Measurements from ENCODE around the gene PDIA4.
"Not testable (repeated sequence)": the region's sequence is repeated elsewhere in the genome, so short reads cannot be mapped to it uniquely, and the experiment has no call there.

PDIA4 gene

DNA sequence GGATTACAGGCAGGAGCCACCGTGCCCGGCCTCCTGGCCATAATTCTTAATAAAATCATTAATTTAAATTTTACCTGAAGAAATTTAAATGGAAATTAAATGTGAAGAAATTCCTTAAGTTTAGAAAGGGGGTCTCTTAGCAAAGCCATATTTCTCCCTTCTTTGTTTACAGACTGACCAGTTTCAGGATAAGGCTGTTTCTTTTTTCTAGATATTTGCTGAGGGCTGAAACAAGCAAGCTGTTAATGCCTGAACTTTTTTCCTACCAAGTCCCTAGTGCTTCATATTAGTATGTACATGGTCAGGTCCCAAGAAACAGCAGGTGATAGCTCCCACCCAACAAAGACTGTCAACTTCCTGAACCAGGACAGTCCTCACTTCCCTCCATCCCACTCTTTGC lies 18.1 kb upstream of the PDIA4 start:
- Histone ChIP-seq H3K4me3 (ENCODE audit: low read depth, low read length, poor library complexity, severe bottlenecking) (no peak overlapping the region), H3K9me2 (ENCODE audit: low read depth, low read length) (no peaks in the 10 kb centered on the region), H3K9me3 (ENCODE audit: low read length) (no peaks in the 10 kb centered on the region; the same call in 1 of the 2 replicates), H3F3A (ENCODE audit: insufficient read depth, low read length) (no peaks in the 10 kb centered on the region), H3K79me2 (ENCODE audit: insufficient read depth, low read length) (no peaks in the 10 kb centered on the region), H3K27me3 (ENCODE audit: insufficient read depth, low read length) (peaks cover 6% of the 10 kb centered on the region; the same call in 1 of the 2 replicates), H3K36me3 (ENCODE audit: insufficient read depth, low read length) (no peaks in the 10 kb centered on the region), H4K20me1 (ENCODE audit: insufficient read depth, low read length) (no peaks in the 10 kb centered on the region), H3K27ac (ENCODE audit: low read depth, low read length, poor library complexity, severe bottlenecking) (no peak overlapping the region), H3K4me2 (ENCODE audit: low read length) (no peak overlapping the region), H3K4me1 (ENCODE audit: insufficient read depth, low read length, severe bottlenecking) (no peaks in the 10 kb centered on the region), H3K9ac (ENCODE audit: low read length) (no peak overlapping the region), H2AFZ (ENCODE audit: low read length) (no peak overlapping the region)
- TF ChIP-seq, protein P1, sequence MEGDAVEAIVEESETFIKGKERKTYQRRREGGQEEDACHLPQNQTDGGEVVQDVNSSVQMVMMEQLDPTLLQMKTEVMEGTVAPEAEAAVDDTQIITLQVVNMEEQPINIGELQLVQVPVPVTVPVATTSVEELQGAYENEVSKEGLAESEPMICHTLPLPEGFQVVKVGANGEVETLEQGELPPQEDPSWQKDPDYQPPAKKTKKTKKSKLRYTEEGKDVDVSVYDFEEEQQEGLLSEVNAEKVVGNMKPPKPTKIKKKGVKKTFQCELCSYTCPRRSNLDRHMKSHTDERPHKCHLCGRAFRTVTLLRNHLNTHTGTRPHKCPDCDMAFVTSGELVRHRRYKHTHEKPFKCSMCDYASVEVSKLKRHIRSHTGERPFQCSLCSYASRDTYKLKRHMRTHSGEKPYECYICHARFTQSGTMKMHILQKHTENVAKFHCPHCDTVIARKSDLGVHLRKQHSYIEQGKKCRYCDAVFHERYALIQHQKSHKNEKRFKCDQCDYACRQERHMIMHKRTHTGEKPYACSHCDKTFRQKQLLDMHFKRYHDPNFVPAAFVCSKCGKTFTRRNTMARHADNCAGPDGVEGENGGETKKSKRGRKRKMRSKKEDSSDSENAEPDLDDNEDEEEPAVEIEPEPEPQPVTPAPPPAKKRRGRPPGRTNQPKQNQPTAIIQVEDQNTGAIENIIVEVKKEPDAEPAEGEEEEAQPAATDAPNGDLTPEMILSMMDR (IDR thresholded peaks at IDR 0.05; ENCODE audit: low read length) = no peak
- no peak for TF ChIP-seq EZH2 (IDR thresholded peaks at IDR 0.05; ENCODE audit: borderline replicate concordance, low read length)

DNA sequence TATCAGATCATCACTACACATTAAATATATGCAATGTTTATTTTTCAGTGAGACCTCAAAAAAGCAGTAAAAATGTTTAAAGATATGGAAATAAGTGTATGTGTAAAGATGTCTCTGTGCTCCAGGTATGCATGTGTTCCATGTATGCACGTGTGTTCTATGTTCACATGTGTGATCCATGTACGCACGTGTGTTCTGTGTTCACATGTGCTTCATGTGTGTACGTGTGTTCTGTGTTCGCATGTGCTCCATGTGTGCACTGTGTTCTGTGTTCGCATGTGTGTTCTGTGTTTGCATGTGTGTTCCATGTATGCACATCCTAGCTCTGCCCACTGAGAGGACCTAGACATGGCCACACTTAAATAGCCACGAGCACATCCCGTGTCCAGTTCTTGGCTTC lies 15.6 kb upstream of the PDIA4 start:
- Histone ChIP-seq H3K36me3 (ENCODE audit: insufficient read depth, low read length) (no peaks in the 10 kb centered on the region), H2AFZ (ENCODE audit: low read length) (no peak overlapping the region)

DNA sequence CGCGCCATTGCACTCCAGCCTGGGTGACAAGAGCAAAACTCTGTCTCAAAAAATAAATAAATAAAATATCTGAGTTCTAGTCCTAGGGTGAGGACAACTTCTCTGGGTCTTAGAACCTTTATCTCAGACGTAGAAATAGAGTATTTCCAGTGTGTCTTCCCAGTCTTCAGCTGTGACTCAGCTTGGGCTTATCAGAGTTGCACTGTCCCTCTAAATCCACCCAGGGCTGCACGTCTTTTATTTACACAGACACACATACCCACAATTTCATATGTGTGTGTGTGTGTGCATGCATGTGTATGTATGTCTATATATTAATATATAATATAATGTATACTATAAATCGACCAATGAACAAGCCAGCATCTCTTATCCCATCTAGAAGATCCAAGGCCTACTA lies 13.0 kb upstream of the PDIA4 start:
- no peak overlapping the region for H3K4me3 ChIP-seq (ENCODE audit: low read depth, low read length, poor library complexity, severe bottlenecking)
- no peak overlapping the region for H3K9ac ChIP-seq (ENCODE audit: low read length)
- no peaks in the 10 kb centered on the region for H3K79me2 ChIP-seq (ENCODE audit: insufficient read depth, low read length)
- no peak overlapping the region for H2AFZ ChIP-seq (ENCODE audit: low read length)
- H3K27me3 ChIP-seq (ENCODE audit: insufficient read depth, low read length) = peaks cover 6% of the 10 kb centered on the region; the same call in 1 of the 2 replicates
- no peak overlapping the region for H3K4me2 ChIP-seq (ENCODE audit: low read length)
- H3K27ac ChIP-seq (ENCODE audit: low read depth, low read length, poor library complexity, severe bottlenecking) = no peak overlapping the region
- H3K4me1 ChIP-seq (ENCODE audit: insufficient read depth, low read length, severe bottlenecking) = no peaks in the 10 kb centered on the region
- H3K9me2 ChIP-seq (ENCODE audit: low read depth, low read length) = no peaks in the 10 kb centered on the region
- no peaks in the 10 kb centered on the region for H4K20me1 ChIP-seq (ENCODE audit: insufficient read depth, low read length)
- H3K36me3 ChIP-seq (ENCODE audit: insufficient read depth, low read length) = no peaks in the 10 kb centered on the region
- no peaks in the 10 kb centered on the region for H3F3A ChIP-seq (ENCODE audit: insufficient read depth, low read length)
- TF ChIP-seq, protein P1 (IDR thresholded peaks at IDR 0.05; ENCODE audit: low read length) = no peak
- no peak for TF ChIP-seq EZH2 (IDR thresholded peaks at IDR 0.05; ENCODE audit: borderline replicate concordance, low read length)
- H3K9me3 ChIP-seq (ENCODE audit: low read length) = peaks cover 7% of the 10 kb centered on the region

More for the DNA sequence above, 15.6 kb upstream of the PDIA4 start:
- H3K27me3 ChIP-seq (ENCODE audit: insufficient read depth, low read length) = peaks cover 6% of the 10 kb centered on the region; the same call in 1 of the 2 replicates
- no peak overlapping the region for H3K9ac ChIP-seq (ENCODE audit: low read length)
- H3K4me1 ChIP-seq (ENCODE audit: insufficient read depth, low read length, severe bottlenecking) = no peaks in the 10 kb centered on the region
- H4K20me1 ChIP-seq (ENCODE audit: insufficient read depth, low read length) = no peaks in the 10 kb centered on the region
- H3K4me2 ChIP-seq (ENCODE audit: low read length) = no peak overlapping the region
- no peaks in the 10 kb centered on the region for H3K9me2 ChIP-seq (ENCODE audit: low read depth, low read length)
- H3K4me3 ChIP-seq (ENCODE audit: low read depth, low read length, poor library complexity, severe bottlenecking) = no peak overlapping the region
- TF ChIP-seq, protein P1 (IDR thresholded peaks at IDR 0.05; ENCODE audit: low read length) = no peak
- TF ChIP-seq EZH2 (IDR thresholded peaks at IDR 0.05; ENCODE audit: borderline replicate concordance, low read length) = no peak
- H3K27ac ChIP-seq (ENCODE audit: low read depth, low read length, poor library complexity, severe bottlenecking) = no peak overlapping the region
- H3K79me2 ChIP-seq (ENCODE audit: insufficient read depth, low read length) = no peaks in the 10 kb centered on the region
- no peaks in the 10 kb centered on the region; the same call in 1 of the 2 replicates for H3K9me3 ChIP-seq (ENCODE audit: low read length)
- H3F3A ChIP-seq (ENCODE audit: insufficient read depth, low read length) = no peaks in the 10 kb centered on the region

DNA sequence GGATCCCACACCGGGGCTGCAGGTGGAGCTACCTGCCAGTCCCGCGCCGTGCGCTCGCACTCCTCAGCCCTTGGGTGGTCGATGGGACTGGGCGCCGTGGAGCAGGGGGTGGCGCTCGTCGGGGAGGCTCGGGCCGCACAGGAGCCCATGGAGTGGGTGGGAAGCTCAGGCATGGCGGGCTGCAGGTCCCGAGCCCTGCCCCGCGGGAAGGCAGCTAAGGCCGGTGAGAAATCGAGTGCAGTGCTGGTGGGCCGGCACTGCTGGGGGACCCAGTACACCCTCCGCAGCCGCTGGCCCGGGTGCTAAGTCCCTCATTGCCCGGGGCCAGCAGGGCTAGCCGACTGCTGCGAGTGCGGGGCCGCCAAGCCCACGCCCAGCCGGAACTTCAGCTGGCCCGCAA lies 10.3 kb upstream of the PDIA4 start:
- not testable (repeated sequence) for H3K27me3 ChIP-seq (ENCODE audit: insufficient read depth, low read length); H3K27ac ChIP-seq (ENCODE audit: low read depth, low read length, poor library complexity, severe bottlenecking); H4K20me1 ChIP-seq (ENCODE audit: insufficient read depth, low read length); H3K4me1 ChIP-seq (ENCODE audit: insufficient read depth, low read length, severe bottlenecking); H3K9ac ChIP-seq (ENCODE audit: low read length); H3K9me2 ChIP-seq (ENCODE audit: low read depth, low read length); H2AFZ ChIP-seq (ENCODE audit: low read length); H3K4me2 ChIP-seq (ENCODE audit: low read length); H3K9me3 ChIP-seq (ENCODE audit: low read length); H3K79me2 ChIP-seq (ENCODE audit: insufficient read depth, low read length); H3F3A ChIP-seq (ENCODE audit: insufficient read depth, low read length); H3K4me3 ChIP-seq (ENCODE audit: low read depth, low read length, poor library complexity, severe bottlenecking); H3K36me3 ChIP-seq (ENCODE audit: insufficient read depth, low read length)

All from OCI-LY1 (cell line).